RPMI7951 (cell line): Measurements from ENCODE around the gene ATP10D. TPM values are rescaled to one million over a fixed set of nuclear protein-coding genes. Genes with fewer than 3 reads are reported as not detected.
A peak's percentile ranks its signal among the peaks of the same experiment; 100 is the strongest.

Experiments used
- DNase-seq: peaks from one replicate; pipeline ENCODE4 v3.0.0-alpha.2; 2012; ENCODE audit warnings: low read depth
- total RNA-seq: library from RNA; depleted of rRNA; stranded (reverse); fragments of >200 nt; shearing (Covaris generic); gene quantifications from 2 replicates; pipeline ENCODE4 v1.2.3, GENCODE V29; 2014

Gene ATP10D
- total RNA-seq, 1 experiment from 2014 or later = 16.9 TPM

GRCh38 chr4:47488706-47489105 lies 3.6 kb downstream of the ATP10D start:
- DNase-seq = no peak

DNA sequence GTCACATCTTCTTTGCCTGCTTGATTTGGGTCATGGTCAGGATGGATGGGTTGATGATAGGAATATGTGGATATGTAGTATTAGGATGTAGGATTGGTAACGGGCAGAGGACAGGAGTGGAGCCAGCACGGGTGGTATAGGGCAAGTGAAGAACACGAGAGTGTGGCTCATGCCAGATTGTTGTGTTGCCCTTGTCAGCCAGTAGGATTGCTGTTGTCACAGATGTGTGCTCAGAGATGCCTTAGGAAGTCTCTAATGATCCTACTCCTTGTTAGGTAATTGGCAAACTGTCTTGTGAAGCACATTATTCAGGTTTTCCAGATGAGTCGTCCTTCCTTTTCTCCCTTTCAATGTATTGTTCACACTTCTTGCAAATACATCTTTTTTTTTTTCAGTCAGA lies 5.5 kb downstream of the ATP10D start:
- DNase-seq = peak; percentile 58

GRCh38 chr4:47493238-47494123 lies 8.4 kb downstream of the ATP10D start:
- DNase-seq = no peak

DNA sequence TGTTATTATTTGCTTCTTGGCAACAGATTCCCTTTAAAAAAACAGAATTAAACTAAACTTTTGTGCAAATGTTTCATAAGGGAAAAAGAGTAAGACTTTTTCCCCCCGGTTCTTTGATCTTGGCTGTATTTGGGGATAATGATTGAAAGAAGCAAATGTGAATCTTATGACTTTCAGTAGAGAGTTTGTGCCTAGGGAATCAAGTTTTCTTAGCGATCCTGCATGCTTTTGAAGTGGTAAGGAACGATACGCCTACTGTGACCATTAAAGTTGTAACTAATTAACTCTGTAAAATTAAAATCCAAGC lies 9.0 kb downstream of the ATP10D start:
- no peak for DNase-seq

- DNase-seq = no peak
Observed at GRCh38 chr4:47498899-47499298, 13.8 kb downstream of the ATP10D start.

DNA sequence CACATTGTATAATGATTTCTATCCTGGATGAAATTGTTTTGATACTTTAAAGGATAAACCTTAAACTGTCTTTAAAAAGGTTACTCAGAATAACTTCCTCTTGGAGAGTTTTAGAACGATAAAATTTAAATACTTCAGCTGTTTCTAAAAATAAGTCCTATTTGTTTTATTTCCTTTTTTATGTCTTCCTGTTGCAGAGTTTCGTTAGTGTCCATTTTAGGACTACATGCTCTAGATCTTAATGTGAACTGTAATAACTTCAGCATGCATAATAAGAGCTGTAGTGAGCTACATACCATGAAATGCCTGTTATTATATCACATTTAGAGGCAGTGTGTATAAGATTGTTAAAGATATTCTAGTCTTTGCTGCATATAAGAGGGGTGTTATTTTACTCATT lies 14.6 kb downstream of the ATP10D start:
- no peak for DNase-seq

- DNase-seq = no peak
Observed at GRCh38 chr4:47500776-47501175, 15.7 kb downstream of the ATP10D start.

DNA sequence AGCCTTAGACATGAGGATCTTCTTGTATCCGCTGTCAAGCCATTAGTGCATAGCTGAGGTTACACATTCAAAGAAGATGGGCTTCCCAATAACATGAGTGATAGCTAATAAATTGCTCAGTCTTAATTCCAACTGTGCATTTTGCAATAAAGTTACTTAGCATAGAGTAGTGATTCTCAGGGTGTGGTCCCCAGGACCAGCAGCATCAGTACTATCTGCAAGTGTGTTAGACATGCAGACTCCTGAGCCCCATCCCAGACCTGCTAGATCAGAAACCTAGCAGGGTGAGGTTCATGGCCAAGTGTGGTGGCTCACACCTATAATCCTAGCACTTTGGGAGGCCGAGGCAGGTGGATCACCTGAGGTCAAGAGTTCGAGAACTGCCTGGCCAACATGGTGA lies 20.1 kb downstream of the ATP10D start:
- no peak for DNase-seq

DNA sequence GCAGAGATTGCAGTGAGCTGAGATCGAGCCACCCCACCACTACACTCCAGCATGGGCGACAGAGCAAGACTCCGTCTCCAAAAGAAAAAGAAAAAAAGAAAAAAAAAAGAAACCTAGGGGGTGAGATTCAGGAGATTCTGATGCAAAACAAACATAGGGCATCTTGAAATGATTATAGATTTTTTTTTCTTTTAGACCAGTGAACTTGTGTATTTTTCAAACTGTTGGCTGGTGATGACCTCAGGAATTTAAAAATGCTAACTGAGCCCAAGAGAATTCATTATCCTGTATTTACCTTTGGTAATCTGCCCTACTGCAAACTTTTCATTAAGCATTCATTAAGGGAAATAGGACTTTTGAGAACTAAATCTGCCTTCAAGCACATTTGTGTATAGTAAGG lies 20.6 kb downstream of the ATP10D start:
- DNase-seq = no peak

GRCh38 chr4:47510506-47511143 lies 25.6 kb downstream of the ATP10D start:
- peak; percentile 16 for DNase-seq

DNA sequence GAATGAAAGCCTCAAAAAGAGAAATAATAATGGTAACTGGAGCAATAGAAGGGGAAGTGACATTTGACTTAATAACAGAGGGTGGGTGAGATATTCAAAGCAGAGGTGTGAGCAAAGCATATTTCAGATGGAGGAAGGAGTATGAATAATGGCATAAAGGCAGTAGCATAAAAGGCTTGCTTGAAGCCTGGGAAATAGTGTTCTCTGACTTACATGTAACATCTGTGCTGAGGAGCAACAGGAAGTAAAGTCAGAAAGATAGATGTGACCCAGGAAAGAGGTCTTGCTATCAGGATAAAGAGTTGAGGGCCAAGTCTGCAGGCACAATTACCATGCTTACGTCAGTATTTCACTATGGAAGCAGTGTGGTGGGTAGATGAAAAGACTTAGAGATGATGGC lies 28.4 kb downstream of the ATP10D start:
- no peak for DNase-seq

- DNase-seq = no peak
Observed at GRCh38 chr4:47519239-47519883, 34.3 kb downstream of the ATP10D start.

GRCh38 chr4:47525154-47525819 lies 40.2 kb downstream of the ATP10D start:
- peak; percentile 84 for DNase-seq

- no peak for DNase-seq
Observed at GRCh38 chr4:47526281-47526680, 41.2 kb downstream of the ATP10D start.

GRCh38 chr4:47528646-47529045 lies 43.6 kb downstream of the ATP10D start:
- DNase-seq = peak; percentile 86

DNA sequence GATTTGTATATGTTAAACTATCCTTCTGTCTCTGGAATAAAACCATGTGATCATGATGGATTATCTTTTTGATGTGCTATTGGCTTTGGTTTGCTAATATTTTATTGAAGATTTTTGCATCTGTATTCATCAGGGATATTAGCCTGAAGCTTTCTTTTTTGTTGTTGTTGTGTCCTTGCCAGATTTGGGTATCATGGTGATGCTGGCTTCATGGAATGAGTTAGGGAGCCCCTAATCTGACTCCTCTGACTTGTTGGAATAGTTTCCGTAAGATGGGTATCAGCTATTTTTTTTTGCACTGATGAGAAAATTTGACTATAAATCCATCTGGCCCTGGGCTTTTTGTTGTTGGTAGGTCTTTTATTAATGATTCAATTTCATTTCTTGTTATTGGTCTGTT lies 45.7 kb downstream of the ATP10D start:
- DNase-seq = peak; percentile 24

DNA sequence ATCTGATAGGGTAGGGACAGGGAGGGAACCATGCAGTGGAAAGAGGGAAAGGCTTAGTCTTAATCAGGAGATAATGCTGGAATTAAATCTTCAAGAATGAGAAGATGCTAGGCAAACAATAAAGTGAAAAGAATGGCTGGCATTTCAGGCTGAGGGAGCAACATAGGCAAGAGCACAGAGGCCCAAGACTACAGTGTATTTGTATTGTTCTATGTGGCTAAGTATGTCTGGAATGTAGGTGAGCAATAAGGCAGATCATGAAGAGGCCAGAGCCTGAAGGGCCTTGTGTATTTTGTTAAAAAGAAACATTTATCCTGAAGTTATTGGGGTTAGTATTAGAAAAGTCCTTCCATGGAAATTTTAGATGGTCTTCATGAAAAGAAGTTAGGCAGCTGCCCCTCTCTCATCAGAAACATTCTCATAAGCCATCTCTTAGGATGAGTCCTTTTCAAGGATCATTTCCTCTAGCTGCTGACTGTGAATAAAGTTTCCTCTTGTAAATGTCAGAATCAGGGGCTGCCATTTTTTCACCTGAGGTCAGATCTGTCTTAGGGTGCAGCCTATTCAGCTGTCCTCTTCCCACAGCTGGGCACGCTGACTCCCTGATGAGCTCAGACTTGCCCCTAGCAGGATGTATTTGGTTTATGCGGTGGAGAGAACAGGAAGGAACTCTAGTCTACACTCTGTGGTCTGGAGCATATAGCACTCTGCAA lies 46.3 kb downstream of the ATP10D start:
- DNase-seq = peak; percentile 92

DNA sequence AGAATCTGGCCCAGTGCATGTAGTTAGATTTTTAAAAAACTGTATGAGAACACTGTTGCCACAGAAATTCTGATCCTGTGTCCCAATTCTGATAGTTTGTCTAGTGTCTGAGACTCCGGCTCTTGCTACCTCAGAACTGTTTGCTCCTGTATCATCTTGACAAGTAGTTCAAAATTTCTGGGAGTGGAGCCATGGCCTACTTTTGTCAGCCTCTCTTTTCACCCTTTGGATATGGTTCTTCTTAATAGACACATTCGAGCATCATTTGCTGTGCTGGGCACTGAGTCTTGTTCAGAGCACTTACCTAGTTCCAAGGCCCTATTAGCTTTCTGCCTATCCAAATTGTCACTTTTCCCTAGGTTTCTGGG lies 46.9 kb downstream of the ATP10D start:
- DNase-seq = no peak

DNA sequence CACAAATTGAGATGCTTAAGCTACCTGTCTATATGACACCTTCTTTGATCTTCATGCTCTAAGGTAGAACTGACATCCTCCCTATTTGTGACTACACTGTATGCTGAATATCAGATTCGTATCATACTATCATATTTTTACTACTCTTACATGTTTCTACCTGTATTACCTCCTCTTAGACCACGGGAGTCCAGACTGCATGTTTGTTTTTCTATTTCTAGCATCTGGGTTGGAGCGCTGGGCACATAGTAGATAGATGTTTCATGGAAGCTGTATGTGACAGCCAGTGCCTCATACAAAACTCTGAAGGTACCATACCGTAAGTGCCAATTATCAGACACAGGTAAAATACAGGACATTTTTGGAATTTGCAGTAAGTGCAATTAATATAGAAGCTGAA lies 47.6 kb downstream of the ATP10D start:
- no peak for DNase-seq

GRCh38 chr4:47533689-47534347 lies 48.7 kb downstream of the ATP10D start:
- no peak for DNase-seq

GRCh38 chr4:47534772-47535171 lies 49.7 kb downstream of the ATP10D start:
- no peak for DNase-seq
